NCI-H82 (cell line): ENCODE data around the gene FBXL16.

ENCODE experiments used
- DNase-seq: peaks from one replicate; lab custom pipeline; 2025; lab: John Stamatoyannopoulos, UW

The FBXL16 gene

GRCh38 chr16:734981-735881 is 29.6 kb upstream of the FBXL16 start:
- DNase-seq = no peak

GRCh38 chr16:734208-734980 is 28.8 kb upstream of the FBXL16 start:
- DNase-seq = no peak

- DNase-seq = peak; percentile 60
Observed at GRCh38 chr16:733382-734207, 28.0 kb upstream of the FBXL16 start.

GRCh38 chr16:732936-733335 is 27.3 kb upstream of the FBXL16 start:
- DNase-seq = no peak

- DNase-seq = no peak
Observed at GRCh38 chr16:732332-732731, 26.7 kb upstream of the FBXL16 start.

DNA sequence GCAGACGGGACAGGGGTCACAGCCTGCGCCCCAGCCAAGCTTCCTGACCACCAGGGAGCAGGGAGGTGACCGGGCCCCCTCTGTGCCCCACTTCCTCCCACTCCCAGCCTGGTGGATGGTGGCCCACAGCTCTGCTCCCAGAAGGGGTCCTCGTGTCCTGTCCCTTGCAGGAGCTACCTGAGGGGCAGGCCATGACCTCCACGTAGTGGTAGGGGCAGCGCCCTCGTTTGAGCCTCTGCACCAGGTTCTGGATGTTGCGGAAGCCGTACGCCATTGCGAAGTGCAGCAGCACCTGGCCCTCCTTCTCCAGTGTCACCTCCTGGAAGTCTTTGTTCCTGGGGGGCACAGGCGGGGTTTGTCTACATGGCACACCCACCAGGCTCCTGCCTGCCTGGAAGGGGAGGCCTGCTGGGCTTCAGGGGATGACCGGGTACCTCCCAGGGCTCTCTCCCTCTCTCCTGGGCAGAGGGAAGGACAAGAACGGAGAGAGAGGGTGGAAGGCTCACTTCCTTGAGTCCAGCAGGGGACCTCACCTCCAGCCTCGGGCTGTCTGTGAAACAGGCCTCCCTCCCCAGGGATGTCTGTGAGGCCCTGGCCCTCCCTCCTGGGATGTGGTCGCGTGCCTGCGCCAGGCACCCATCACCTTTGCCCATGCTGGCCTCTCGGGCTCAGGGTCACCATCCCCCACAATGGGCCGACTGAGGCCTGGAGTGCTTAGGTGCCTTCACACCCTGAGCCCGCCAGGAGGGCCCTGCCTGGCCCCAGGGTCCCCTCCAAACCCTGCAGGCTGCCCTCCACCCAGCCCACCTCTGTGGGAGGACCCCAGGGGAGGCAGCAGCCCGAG is 25.3 kb upstream of the FBXL16 start:
- DNase-seq = no peak

DNA sequence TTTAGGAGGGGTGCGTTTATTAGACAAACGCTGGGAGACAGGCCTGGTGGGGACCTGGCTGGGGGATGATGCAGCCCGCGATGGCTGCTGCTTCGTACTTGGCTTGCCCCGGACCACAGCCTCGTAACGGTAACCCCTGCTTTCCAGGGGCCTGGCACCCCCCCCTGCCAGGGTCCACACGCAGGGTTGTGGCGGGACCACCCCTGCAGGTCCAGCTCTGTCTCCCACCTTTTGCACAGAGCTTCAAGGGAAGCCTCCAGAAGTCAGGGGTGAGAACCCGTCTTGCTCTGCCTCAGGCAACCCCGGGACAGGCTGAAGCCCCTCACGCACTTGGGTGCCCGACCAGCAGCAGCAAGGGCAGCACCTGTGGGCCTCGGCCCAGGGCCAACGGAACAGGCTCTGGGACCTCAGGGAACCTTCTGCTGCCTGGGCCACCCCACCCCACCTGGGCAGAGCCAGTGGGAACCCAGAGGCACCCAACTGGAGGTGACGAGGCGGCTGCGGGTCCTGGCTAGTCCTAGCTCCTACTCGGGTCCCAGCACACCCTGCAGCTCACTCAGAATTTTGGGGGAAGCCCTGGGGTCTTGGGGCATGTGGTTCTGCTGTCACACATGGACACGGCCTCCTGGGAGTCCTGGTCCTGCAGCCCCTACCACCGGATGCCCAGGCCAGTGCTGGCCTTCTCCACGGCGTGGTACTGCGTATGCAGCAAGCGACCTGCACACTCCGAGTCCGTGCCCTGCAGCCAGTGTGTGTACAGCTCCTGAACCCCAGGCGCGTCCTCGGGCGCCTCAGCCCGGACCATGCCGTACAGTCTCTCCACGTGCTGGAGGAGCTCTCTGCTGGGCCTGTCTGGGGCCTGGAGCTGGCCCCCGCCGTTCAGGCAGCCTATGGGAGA is 24.4 kb upstream of the FBXL16 start:
- no peak for DNase-seq

DNA sequence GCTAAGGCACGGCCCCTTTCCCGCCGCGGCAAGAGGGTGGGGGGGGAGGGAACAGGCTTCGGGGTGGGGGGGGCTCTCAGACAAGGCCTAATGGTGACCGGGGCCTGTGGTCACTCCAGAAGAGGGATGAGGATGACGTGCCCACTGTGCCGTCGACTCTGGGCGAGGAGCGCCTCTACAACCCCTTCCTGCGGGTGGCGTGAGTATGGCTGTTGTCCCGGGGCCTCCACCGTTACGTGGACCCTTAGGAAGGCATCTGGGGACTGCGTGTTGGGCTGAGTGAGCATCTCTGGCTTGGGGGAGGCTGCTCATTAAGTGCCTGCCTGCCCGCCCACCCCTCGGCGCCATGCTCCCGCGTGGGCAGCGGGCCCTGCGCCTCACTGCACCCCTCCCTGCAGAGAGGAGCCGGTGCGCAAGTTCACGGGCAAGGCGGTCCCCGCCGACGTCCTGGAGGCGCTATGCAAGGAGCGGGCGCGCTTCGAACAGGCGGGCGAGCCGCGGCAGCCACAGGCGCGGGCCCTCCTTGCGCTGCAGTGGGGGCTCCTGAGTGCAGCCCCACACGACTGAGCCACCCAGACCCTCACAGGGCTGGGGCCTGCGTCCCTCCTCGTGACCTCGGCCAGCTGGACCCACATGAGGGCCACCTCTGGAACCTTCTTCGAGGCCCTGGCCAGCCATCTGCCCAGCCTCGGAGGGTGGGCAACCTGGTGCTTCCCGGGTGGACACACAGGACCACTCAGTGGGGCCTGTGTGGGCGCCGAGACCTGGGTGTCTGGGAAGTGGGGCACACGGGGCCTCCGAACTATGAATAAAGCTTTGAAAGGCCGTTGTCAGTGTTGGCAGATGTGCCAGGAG is 23.5 kb upstream of the FBXL16 start:
- DNase-seq = no peak

DNA sequence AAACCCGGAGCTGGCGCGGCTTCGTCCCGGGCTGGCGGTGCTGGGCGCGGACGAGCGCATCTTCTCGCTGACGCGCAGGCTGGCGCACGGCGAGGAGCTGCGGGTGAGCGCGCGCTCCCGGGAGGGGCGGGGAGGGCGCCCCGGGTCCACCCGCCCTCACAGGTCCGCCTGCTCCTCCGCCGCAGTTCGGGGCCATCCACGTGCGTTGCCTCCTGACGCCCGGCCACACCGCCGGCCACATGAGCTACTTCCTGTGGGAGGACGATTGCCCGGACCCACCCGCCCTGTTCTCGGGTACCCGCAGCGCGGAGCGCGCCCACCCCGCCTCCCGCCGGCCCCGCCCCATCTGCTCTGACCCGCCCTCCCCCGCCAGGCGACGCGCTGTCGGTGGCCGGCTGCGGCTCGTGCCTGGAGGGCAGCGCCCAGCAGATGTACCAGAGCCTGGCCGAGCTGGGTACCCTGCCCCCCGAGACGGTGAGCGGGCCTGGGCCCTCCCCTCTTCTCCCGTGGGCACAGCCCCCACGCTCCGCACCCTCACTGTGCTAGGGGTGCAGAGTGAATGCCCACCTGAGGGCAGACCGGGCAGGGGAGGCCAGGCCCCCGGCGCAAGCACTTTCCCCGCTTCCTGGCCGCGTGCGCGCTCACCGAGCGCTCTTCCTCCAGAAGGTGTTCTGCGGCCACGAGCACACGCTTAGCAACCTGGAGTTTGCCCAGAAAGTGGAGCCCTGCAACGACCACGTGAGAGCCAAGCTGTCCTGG is 22.7 kb upstream of the FBXL16 start:
- DNase-seq = peak; percentile 84

DNA sequence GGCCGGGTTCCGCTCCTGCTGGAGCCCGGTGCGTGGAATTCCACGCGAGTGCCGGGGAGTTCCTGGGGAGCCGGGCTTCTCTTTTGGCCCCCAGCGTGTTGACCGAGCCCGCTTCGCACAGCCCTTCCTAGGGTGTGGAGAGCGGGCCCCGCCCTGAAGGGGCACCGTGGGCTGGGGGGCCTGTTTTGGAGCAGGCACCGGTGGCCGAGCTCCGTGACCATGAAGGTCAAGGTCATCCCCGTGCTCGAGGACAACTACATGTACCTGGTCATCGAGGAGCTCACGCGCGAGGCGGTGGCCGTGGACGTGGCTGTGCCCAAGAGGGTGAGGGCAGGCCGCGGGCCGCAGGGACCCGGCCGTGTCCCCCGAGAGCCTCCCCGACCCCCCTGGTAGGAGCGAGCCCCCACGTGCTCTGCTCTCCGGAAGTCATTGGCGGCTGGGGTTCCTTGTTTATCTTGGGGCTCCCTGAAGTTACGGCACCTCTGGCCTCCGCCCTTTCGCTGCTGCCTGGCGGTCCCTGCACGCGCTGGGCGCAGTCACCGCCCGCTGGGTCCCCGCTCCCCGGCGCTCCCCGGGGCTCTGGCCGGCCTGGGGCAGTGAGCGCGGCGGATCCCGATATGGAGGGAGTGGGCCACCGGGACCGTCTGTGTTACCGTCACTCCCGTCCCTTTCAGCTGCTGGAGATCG is 21.8 kb upstream of the FBXL16 start:
- peak; percentile 47 for DNase-seq

DNA sequence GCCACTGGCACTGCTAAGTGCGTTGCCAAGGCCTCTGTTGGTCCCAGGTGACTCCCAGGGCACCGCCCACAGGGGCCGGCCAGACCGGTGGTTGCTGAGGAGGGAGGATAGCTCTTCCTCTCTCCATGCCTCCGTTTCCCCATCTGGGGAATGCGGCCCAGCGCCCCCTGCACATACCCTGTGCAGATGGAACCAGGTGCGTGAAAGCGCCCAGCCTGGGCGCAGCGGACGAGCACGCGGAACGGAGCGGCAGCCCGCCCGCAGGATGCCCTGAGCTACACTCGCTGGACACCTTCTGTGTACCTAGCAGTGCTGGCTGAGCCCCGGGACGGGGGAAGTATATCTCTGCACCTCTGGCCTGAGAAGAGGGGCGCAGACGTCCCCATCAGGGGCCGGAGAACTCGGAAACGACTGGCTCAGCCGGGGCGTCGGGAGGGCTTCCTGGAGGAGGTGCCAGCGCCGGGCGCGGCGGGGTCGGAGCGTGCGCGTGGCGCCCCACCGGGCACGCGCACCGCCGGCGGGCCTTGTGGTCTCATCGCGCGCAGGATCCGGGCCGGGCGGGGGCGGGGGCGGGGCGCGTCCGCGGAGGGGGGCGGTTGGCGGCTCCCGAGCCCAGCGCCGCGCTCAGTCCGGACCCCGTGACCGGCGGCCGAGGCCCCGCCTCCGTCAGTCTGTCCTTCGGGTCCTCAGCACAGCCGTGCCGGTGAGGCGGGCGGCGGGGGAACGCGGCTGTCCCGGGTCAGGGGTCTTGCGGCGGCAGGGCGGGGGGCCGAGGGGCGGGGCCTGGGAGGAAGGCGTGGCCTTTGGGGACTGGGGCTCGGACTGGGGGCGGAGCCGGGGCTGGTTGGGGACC is 21.1 kb upstream of the FBXL16 start, which contains the start of the genes CCDC78 and HAGHL:
CCDC78 (minus strand) TSS at position 6 of the 853 bp plus-strand sequence. CDS start 76 bp downstream, outside the sequence.
HAGHL (plus strand) TSS at position 669 of the 853 bp plus-strand sequence. CDS start 404 bp downstream, outside the sequence.
- DNase-seq = peak; percentile 81

- DNase-seq = no peak
Observed at GRCh38 chr16:726188-726437, 20.5 kb upstream of the FBXL16 start.

GRCh38 chr16:725463-726187 is 20.0 kb upstream of the FBXL16 start:
- no peak for DNase-seq

DNA sequence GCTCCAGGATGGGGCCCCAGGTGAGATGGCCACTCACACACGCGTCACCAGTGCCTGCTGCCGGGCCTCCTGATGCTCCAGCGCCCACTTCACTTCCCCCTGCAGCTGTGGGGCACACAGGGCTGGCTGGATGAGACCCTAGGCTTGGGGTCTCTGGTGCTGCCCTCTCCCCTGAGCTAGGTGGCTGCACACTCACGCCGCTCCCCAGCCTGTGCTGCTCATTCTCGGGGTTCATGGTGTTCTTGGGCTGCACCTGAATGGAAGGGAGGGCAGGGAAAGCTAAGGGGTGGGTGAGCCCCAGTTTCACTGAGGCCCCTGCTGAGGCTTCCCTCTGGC is 19.4 kb upstream of the FBXL16 start:
- DNase-seq = no peak

DNA sequence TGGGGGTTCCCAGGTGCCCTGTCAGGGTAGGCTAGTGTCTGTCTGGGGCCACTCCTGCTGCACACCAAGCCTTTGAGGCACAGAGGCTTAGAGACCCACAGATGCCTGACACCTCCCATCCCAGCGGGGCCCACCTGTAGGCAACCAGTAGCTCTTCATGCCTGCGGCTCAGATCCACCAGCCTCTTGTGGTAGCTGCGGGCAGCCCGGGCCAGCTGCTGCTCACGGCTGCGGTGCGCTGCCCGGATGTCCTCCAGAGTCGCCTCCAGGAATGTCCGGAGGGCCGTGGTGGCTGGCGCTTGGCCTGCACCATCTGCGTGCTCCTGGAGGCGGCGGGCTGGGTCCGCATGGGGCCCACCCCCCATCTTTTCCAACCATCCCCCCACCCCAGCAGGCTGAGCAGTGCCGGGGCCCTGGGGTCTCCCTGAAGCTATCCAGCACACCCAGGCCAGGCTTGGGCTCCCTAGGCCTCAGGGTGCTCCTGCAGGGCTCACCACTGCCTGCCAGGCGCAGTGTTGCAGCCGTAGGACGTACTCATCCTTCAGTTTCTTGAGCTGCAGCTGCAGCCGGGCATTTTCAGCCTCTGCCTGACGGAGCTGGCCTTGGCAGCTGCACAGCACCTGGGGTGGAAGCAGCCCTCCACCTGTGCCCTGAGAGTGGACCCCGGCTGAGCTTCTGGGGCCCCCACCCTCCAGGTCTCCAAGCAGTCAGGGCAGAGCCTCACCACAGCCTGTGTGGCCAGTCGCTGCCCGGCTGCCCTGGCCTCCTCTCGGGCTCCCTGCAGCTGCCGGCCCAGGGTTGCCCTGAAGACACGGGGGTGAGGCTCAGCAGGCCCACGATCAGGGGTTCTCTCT is 18.8 kb upstream of the FBXL16 start:
- peak; percentile 31 for DNase-seq

- no peak for DNase-seq
Observed at GRCh38 chr16:723695-724094, 18.1 kb upstream of the FBXL16 start.
